Heart right ventricle (tissue), 16 donors: ENCODE measurements around the gene GRIK3. TPM values are rescaled to one million over a fixed set of nuclear protein-coding genes. Genes with fewer than 3 reads are reported as not detected.
A peak's percentile ranks its signal among the peaks of the same experiment; 100 is the strongest.

ENCODE experiments used
- ATAC-seq, 8 donors: fragments of 200-7000 bp; cut with Tn5 transposase; one replicate each; pipeline ENCODE4 v1.9.1; 2020; ENCODE audit warnings: mild to moderate bottlenecking in 8 of 8, moderate library complexity in 8 of 8, moderate number of reproducible peaks in 1 of 8
- DNase-seq, 2 donors: peaks; one replicate each; pipeline ENCODE4 v3.0.0-alpha.2; 2020
- H3K27ac ChIP-seq, 10 donors: fragments of 200-600 bp; sonication (generic) in 2 of 10; one replicate each; pipeline versions ENCODE4 v1.5.0 to v1.8.0; 2020 to 2022; ENCODE audit warnings: mild to moderate bottlenecking in 3 of 10
- H3K27me3 ChIP-seq, 7 donors: fragments of 200-600 bp; one replicate each; pipeline ENCODE4 v1.8.0; 2021 to 2022; ENCODE audit warnings: mild to moderate bottlenecking in 2 of 7
- H3K36me3 ChIP-seq, 9 donors: fragments of 200-600 bp; sonication (generic) in 1 of 9; one replicate each; pipeline versions ENCODE4 v1.5.0 to v1.8.0; 2020 to 2022; ENCODE audit warnings: mild to moderate bottlenecking in 2 of 9
- H3K4me1 ChIP-seq, 9 donors: fragments of 200-600 bp; sonication (generic) in 1 of 9; one replicate each; pipeline versions ENCODE4 v1.5.0 to v1.8.0; 2020 to 2022; ENCODE audit warnings: mild to moderate bottlenecking in 4 of 9
- H3K4me3 ChIP-seq, 10 donors: fragments of 200-600 bp; sonication (generic) in 2 of 10; one replicate each; pipeline versions ENCODE4 v1.5.0 to v1.8.0; 2020 to 2022; ENCODE audit warnings: mild to moderate bottlenecking in 7 of 10, moderate library complexity in 2 of 10
- H3K9me3 ChIP-seq, 11 donors: fragments of 200-600 bp in 10 of 11; sonication (generic) in 2 of 11; one replicate each; pipeline versions ENCODE4 v1.5.0 to v1.8.0; 2013 to 2022; ENCODE audit warnings: mild to moderate bottlenecking in 2 of 11, control low read depth in 1 of 11, moderate library complexity in 1 of 11
- CTCF ChIP-seq, 9 donors: fragments of 200-600 bp; sonication (generic) in 2 of 9; IDR thresholded peaks; one replicate each; pipeline versions ENCODE4 v1.5.0 to v1.8.0; 2021 to 2022; ENCODE audit warnings: antibody characterized with exemption in 9 of 9, mild to moderate bottlenecking in 5 of 9, moderate library complexity in 1 of 9
- WGBS, 2 donors: extraction: QIAGEN DNeasy Blood & Tissue Kit; methylation state at CpG; one replicate each; pipeline ENCODE4 v1.1.7; 2013; ENCODE audit warnings: inconsistent platforms in 1 of 2; 5-methylcytosine and 5-hydroxymethylcytosine counted together
- intact Hi-C, 10 donors: fragments of 100-400 bp; cut with DNase I; formaldehyde crosslinking; loops; one replicate each; pipeline versions ENCODE4 v1.11.1 to v1.14.2; 2022
- polyA plus RNA-seq, 2 donors: library from polyadenylated mRNA; stranded (reverse); fragments of 200-250 nt; gene quantifications; one replicate each; pipeline ENCODE4 v1.2.3, GENCODE V29; 2013
- total RNA-seq, 10 donors: library from RNA; stranded (reverse); fragmentation: NEBNext Ultra II Directional in 3 of 10; extraction: Animal tissue kit (Norgen Biotek cat#: 25700) in 3 of 10; gene quantifications; one replicate each; pipeline versions ENCODE4 v1.2.1 to v1.2.4, GENCODE V29; 2021 to 2023
- donor health status: Arrhythmogenic right ventricular cardiomyopathy.
- donor health status: ischemic (EF 13 %, LVEDD 7.1; RV severe dilation, severe dysfunction).
- donor health status: healthy with polysubstance abuse.
- donor health status: DM: no; HTN: yes; CAD: no.
- donor health status: DM: no; HTN: no; CAD: no.
- donor health status: ischemic (EF 25% LVEDD 6.9; RV normal size, moderate dysfunction).
- donor health status: ischemic (EF 25% LVEDD 5.7; RV mildly dilated, moderate dysfunction).
- donor health status: healthy.
- donor health status: DM: yes; HTN: yes; CAD: no.
- donor health status: Ischemic cardiomyopathy.
- donor health status: ischemic (EF 35%, LVEDD 5.7; RV mildly dilated, moderate dysfunction).
- donor health status: nonischemic (EF 11% LVEDD 7.7; RV severe dilation, severe dysfunction).
- donor health status: DM: yes; HTN: yes; CAD: no.
- donor health status: PGD.
- donor health status: ischemic (EF 29% LVEDD 5.4; RV normal size, mild dysfunction).
- donor health status: nonischemic (EF 23%, LVEDD 6.1; RV moderate dilation, normal function).

Gene GRIK3
- total and polyA plus RNA-seq, 12 donors: 0.10 to 1.1 (median 0.27) TPM

DNA sequence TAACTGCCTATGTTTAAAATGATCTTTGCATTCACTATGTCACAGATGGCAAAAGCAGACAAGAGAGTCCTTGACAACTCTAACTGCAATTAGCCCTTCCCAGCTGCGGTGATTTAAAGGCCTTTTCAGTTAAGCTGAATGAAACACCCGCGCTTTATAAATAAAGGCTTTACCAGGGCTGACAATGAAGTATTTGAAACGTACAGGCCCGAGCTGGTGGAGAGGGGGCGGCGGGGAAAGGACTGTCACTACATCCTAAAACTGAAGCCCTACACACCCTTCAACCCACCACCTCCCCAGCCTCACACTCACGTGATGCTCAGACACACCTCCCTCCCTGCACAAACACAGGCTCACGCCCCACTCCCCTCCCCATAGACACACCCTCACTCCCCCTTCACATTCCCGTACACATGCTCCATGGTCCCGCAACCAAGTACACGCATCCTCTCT, 45.5 kb downstream of the GRIK3 start:
- DNase-seq: no peak
- H3K4me1 ChIP-seq: peaks cover 0 to 8% (median 0%) of the 10 kb centered on the region in 9 donors
- no peak overlapping the region for H3K27ac ChIP-seq
- H3K9me3 ChIP-seq: no peaks in the 10 kb centered on the region
- peaks cover 0 to 41% (median 3%) of the 10 kb centered on the region in 7 donors for H3K27me3 ChIP-seq
- ATAC-seq: peak in 2 of 8 donors; percentile 14 to 28
- intact Hi-C loops: no loop called here
- no peak overlapping the region for H3K4me3 ChIP-seq
- no peaks in the 10 kb centered on the region for H3K36me3 ChIP-seq
- TF ChIP-seq CTCF (IDR thresholded peaks at IDR 0.05): no peak
- 71 to 74% methylated on average over 12 of the region's 12 CpGs for WGBS, 2 donors

- WGBS, 2 donors: 55 to 62% methylated on average over 10 of the region's 10 CpGs
- no peak overlapping the region for H3K4me3 ChIP-seq
- intact Hi-C loops: no loop called here
- peaks cover 0 to 44% (median 3%) of the 10 kb centered on the region in 7 donors for H3K27me3 ChIP-seq
- TF ChIP-seq CTCF (IDR thresholded peaks at IDR 0.05): no peak
- H3K27ac ChIP-seq: no peak overlapping the region
- no peaks in the 10 kb centered on the region for H3K9me3 ChIP-seq
- DNase-seq: peak in 1 of 2 donors; percentile 59
- peaks cover 0 to 8% (median 0%) of the 10 kb centered on the region in 9 donors for H3K4me1 ChIP-seq
- no peaks in the 10 kb centered on the region for H3K36me3 ChIP-seq
- ATAC-seq: peak in 1 of 8 donors; percentile 54
Measured at GRCh38 chr1:36988321-36988720, 46.0 kb downstream of the GRIK3 start.

- no peaks in the 10 kb centered on the region for H3K36me3 ChIP-seq
- 71 to 75% methylated on average over 2 of the region's 2 CpGs for WGBS, 2 donors
- H3K9me3 ChIP-seq: no peaks in the 10 kb centered on the region
- intact Hi-C loops: no loop called here
- H3K27me3 ChIP-seq: peaks cover 0 to 51% (median 3%) of the 10 kb centered on the region in 7 donors
- H3K4me3 ChIP-seq: no peak overlapping the region
- peaks cover 0 to 8% (median 0%) of the 10 kb centered on the region in 9 donors for H3K4me1 ChIP-seq
- DNase-seq (no peak), ATAC-seq (no peak)
- no peak overlapping the region for H3K27ac ChIP-seq
- TF ChIP-seq CTCF (IDR thresholded peaks at IDR 0.05): no peak
Measured at GRCh38 chr1:36987276-36987675, 47.0 kb downstream of the GRIK3 start.

GRCh38 chr1:36986241-36986985, 47.9 kb downstream of the GRIK3 start:
- WGBS, 2 donors: 81 to 88% methylated on average over 6 of the region's 6 CpGs
- DNase-seq (no peak), ATAC-seq (no peak)
- Histone ChIP-seq H3K9me3 (no peaks in the 10 kb centered on the region), H3K27me3 (peaks cover 0 to 56% (median 6%) of the 10 kb centered on the region in 7 donors), H3K27ac (no peak overlapping the region), H3K4me1 (peaks cover 0 to 8% (median 0%) of the 10 kb centered on the region in 9 donors), H3K4me3 (no peak overlapping the region), H3K36me3 (no peaks in the 10 kb centered on the region)
- TF ChIP-seq CTCF (IDR thresholded peaks at IDR 0.05): no peak
- intact Hi-C loops: no loop called here
